ENCODE data around the gene BGN.

BGN gene

DNA sequence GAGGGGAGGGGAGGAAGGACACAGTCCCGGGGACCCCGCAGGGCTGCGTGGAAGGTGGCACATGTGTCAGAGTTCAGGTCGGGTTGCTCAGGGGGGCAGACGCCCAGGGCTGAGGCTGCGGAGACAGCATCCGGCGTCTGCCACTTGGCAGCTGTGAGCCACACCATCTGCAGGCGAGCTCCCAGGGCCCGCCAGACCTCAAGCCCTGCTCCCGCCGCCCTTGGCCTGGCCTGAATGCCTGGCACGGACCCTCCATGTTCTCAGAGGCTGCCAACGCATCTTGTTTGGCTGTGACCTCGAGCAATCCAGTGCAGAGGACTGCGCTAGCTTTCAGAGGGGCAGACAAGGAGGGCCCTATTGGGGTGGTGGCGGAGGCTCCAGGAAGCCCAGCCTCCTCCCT lies 5.1 kb downstream of the BGN start:
- DNase-seq (ENCODE audit: low spot score), result no peak

DNA sequence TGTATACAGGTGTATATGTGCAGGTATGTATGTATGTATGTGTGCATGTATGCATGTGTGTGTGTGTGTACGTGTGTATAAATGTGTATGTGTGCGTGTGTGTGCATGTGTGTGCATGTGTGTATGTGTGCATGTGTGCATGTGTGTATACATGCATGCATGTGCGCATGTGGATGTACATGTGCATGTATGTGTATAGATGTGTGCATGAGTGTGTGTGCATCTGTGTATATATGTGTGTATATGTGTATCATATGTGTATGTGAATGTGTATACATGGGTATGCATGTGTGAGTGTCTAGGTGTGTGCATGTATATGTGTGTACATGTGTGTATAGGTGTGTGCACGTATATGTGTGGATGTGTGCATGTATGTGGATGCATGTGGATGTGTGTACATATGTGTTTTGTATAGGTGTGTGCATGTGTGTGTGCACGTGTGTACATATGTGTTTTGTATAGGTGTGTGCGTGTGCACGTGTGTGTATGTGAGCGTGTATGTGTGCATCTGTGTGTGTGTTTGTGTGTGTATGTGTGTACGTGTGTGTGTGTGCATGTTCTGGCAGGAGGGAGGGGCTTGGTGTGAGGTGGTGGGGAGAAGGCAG lies 6.0 kb downstream of the BGN start:
- TF ChIP-seq, protein P1, sequence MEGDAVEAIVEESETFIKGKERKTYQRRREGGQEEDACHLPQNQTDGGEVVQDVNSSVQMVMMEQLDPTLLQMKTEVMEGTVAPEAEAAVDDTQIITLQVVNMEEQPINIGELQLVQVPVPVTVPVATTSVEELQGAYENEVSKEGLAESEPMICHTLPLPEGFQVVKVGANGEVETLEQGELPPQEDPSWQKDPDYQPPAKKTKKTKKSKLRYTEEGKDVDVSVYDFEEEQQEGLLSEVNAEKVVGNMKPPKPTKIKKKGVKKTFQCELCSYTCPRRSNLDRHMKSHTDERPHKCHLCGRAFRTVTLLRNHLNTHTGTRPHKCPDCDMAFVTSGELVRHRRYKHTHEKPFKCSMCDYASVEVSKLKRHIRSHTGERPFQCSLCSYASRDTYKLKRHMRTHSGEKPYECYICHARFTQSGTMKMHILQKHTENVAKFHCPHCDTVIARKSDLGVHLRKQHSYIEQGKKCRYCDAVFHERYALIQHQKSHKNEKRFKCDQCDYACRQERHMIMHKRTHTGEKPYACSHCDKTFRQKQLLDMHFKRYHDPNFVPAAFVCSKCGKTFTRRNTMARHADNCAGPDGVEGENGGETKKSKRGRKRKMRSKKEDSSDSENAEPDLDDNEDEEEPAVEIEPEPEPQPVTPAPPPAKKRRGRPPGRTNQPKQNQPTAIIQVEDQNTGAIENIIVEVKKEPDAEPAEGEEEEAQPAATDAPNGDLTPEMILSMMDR (IDR thresholded peaks at IDR 0.05; ENCODE audit: extremely low read depth, missing control alignments), result no peak
- no peak for DNase-seq (ENCODE audit: low spot score)

More for the DNA sequence above, 5.1 kb downstream of the BGN start:
- TF ChIP-seq, protein P1 (IDR thresholded peaks at IDR 0.05; ENCODE audit: extremely low read depth, missing control alignments), result no peak

DNA sequence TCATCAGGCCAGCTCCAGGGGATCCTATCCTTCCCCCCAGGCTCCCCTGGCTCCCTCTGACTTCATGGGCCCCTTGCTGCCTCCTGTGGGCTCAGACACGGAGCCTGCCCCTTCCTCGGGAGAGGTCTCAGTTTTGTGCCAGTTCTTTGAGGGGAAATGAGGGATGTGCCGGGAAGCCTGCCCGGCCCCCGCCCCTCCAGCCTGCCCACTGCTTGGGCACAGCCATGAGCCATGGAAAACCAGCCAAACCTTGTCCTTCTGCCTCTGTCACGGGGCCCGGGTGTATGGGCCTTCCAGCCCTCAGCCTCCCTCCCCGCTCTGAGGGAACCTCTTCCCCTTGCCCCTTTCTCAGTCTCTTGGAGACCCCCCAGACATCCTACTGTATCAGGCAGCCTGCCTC lies 6.8 kb downstream of the BGN start:
- TF ChIP-seq, protein P1 (IDR thresholded peaks at IDR 0.05; ENCODE audit: extremely low read depth, missing control alignments), result no peak
- DNase-seq (ENCODE audit: low spot score), result no peak

DNA sequence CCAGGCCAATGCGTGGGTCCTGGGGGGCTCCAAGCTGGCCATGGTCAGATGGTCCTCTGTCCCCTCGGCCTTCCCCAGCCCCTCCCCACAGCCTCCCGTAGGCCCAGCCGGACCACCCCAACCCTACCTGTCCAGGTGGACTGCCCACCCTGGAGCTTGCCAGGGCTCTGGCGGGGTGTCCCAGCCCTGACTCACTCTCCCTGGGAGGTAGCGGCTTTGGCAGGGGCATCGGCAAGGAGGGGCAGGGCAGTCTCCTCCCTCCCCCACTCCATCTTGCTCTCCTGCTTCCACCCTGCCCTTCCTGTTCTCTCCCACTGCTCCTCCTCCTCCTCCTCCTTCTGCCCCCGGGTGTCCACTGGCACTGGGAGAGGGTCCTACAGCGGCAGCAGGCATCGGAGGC lies 7.4 kb downstream of the BGN start:
- TF ChIP-seq, protein P1 (IDR thresholded peaks at IDR 0.05; ENCODE audit: extremely low read depth, missing control alignments), result no peak
- no peak for DNase-seq (ENCODE audit: low spot score)

DNA sequence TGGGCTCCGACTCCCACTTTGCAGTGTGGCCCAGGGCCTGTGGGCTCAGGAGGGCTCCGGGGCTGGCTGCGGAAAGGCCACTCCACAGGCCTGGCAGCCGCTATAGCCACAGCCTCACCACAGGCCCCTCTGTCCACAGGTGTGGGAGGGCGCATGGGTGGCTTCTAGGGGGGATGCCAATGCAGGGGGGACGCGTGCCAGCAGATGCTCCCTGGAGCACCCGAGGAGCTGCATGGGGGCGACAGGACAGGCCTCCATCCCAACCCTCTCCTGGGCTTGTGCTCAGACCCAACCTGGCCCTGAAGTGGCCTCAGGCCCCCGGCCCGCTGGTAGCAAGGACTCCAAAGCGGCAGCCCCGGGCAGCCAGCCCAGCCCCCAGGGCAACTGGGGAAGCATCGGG lies 8.0 kb downstream of the BGN start:
- no peak for DNase-seq (ENCODE audit: low spot score)
- TF ChIP-seq, protein P1 (IDR thresholded peaks at IDR 0.05; ENCODE audit: extremely low read depth, missing control alignments), result no peak

DNA sequence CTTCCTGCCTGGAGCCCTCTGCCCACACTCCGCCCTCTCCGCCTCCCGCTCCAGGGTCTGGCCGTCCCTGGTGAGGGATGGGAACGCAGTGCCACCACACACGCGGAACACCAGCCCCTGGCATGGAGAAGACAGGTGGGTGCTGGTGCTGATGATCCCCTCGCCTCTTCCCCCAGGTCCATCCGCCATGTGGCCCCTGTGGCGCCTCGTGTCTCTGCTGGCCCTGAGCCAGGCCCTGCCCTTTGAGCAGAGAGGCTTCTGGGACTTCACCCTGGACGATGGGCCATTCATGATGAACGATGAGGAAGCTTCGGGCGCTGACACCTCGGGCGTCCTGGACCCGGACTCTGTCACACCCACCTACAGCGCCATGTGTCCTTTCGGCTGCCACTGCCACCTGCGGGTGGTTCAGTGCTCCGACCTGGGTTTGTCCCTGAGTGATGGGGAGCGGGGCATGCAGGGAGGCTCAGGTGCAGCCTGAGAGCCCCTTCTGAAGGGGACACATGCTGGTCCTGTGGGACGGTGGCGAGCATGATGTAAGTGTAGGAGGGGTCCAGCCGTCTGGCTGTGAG lies 9.8 kb downstream of the BGN start:
- DNase-seq (ENCODE audit: low spot score), result no peak

DNA sequence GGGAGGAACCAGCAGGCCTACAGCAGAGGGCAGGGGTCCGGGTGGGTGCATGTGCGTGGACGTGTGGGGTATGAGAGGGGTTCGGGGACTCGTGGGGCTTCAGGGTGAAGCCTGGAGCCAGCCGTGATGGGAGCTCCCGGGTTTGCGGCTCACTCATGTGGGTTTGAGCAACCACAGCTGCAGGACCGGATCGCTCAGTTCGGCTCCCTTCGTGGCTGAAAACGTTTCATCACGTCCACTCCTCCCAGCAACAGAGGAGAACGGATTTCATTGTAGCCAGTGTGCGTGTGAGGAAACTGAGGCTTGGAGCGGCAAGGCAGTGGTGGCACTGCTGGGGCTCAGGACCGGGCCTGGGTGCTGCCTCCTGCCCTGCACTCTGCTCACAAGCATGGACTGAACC lies 10.6 kb downstream of the BGN start:
- no peak for DNase-seq (ENCODE audit: low spot score)
- TF ChIP-seq, protein P1 (IDR thresholded peaks at IDR 0.05; ENCODE audit: extremely low read depth, missing control alignments), result no peak

More for the DNA sequence above, 9.8 kb downstream of the BGN start:
- TF ChIP-seq, protein P1 (IDR thresholded peaks at IDR 0.05; ENCODE audit: extremely low read depth, missing control alignments), result no peak

All from GM20000 (cell line).